Measurements from ENCODE around the gene CTU2.

GRCh38 chr16:88726408-88726749 is 20.1 kb downstream of the CTU2 start:
- TF ChIP-seq POLR2AphosphoS5 (IDR thresholded peaks at IDR 0.05; ENCODE audit: low read depth, low read length) (no peak), TAF1 (IDR thresholded peaks at IDR 0.05; ENCODE audit: low read depth, low read length) (no peak), POLR2A (IDR thresholded peaks at IDR 0.05; ENCODE audit: low read depth, low read length) (no peak), PAX5 (IDR thresholded peaks at IDR 0.05; ENCODE audit: insufficient read depth, low read length, severe bottlenecking) (no peak), SPI1 (IDR thresholded peaks at IDR 0.05; ENCODE audit: low read depth, low read length) (no peak), POU2F2 (IDR thresholded peaks at IDR 0.05; ENCODE audit: low read depth, low read length) (no peak)

Measured in GM12891 (cell line).